ENCODE data around the gene HSD17B12. TPM values are rescaled to one million over a fixed set of nuclear protein-coding genes. Genes with fewer than 3 reads are reported as not detected.

Gene HSD17B12
- total RNA-seq, 1 donor from 2014 or later = 58.3 TPM

DNA sequence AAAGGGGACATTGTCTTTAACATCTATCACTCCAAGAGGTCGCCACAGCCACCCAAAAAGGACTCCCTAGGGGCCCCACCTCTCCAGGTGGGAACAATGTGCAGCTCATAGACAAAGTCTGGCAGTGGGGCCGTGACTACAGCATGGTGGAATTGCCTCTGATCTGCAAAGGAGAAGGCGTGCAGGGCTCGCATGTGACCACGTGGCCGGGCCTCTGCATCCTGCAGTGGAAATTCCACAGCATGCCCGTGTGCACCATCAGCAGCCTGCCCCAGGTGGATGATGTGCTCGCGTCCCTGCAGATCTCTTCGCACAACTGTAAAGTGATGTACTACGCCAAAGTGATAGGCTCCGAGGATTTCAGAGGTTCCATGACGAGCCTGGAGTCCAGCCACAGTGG is 218.6 kb downstream of the HSD17B12 start:
- no peaks in the 10 kb centered on the region for H3K9me3 Mint-ChIP-seq
- DNase-seq (no peak), ATAC-seq (ENCODE audit: low read depth) (no peak)
- intact Hi-C loops (cut with micrococcal nuclease) = no loop called here
- no peaks in the 10 kb centered on the region for H3K4me1 Mint-ChIP-seq
- H3K4me3 Mint-ChIP-seq = no peak overlapping the region
- ChIA-PET CTCF (no interaction called here), POLR2A (no interaction called here)
- peaks cover 86% of the 10 kb centered on the region for H3K36me3 Mint-ChIP-seq (ENCODE audit: low read depth)
- H3K27me3 Mint-ChIP-seq = no peaks in the 10 kb centered on the region
- TF ChIP-seq, protein P1, sequence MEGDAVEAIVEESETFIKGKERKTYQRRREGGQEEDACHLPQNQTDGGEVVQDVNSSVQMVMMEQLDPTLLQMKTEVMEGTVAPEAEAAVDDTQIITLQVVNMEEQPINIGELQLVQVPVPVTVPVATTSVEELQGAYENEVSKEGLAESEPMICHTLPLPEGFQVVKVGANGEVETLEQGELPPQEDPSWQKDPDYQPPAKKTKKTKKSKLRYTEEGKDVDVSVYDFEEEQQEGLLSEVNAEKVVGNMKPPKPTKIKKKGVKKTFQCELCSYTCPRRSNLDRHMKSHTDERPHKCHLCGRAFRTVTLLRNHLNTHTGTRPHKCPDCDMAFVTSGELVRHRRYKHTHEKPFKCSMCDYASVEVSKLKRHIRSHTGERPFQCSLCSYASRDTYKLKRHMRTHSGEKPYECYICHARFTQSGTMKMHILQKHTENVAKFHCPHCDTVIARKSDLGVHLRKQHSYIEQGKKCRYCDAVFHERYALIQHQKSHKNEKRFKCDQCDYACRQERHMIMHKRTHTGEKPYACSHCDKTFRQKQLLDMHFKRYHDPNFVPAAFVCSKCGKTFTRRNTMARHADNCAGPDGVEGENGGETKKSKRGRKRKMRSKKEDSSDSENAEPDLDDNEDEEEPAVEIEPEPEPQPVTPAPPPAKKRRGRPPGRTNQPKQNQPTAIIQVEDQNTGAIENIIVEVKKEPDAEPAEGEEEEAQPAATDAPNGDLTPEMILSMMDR (IDR thresholded peaks at IDR 0.05) = no peak
- no peak overlapping the region for H3K27ac Mint-ChIP-seq

DNA sequence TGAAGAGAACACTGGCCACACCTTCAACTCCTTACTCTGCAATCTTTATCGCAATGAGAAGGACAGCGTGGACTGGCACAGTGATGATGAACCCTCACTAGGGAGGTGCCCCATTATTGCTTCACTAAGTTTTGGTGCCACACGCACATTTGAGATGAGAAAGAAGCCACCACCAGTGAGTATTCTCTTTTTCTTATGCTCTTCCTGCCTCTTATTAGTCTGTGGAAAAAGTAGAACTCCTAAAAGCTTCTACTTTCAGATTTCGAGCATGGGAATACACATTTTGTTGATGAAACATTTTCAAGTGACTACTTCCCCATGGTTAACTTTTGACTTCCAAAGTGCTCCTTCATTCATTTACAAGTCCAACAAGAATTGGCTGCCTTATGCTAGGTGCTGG is 221.0 kb downstream of the HSD17B12 start:
- DNase-seq = no peak
- H3K27me3 Mint-ChIP-seq = no peaks in the 10 kb centered on the region
- intact Hi-C loops (cut with micrococcal nuclease) = no loop called here
- ChIA-PET CTCF (no interaction called here), POLR2A (no interaction called here)
- TF ChIP-seq, protein P1 (IDR thresholded peaks at IDR 0.05) = no peak
- no peak for ATAC-seq (ENCODE audit: low read depth)
- H3K4me3 Mint-ChIP-seq = no peak overlapping the region
- H3K9me3 Mint-ChIP-seq = no peaks in the 10 kb centered on the region
- H3K36me3 Mint-ChIP-seq (ENCODE audit: low read depth) = peaks cover 74% of the 10 kb centered on the region
- H3K4me1 Mint-ChIP-seq = no peaks in the 10 kb centered on the region
- H3K27ac Mint-ChIP-seq = no peak overlapping the region

DNA sequence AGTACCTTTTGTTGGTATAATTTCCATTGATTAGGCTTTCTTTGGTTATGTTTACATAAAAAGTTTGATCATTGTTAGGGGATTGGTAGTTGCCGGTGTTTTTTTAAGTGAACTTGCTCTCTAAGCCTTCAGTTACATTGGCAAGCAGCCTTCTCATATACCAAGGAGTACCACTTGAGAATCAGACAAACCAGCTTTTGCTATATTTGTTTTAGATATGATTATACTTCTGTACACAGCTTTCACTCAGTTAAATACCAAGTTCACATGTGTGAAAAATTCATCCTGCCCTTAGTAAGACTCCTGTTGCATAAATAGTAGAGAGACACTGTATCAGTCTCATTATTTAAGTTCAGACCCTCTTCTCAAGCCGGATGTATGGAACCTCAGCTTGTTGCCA is 222.5 kb downstream of the HSD17B12 start:
- no peak for ATAC-seq (ENCODE audit: low read depth)
- intact Hi-C loops (cut with micrococcal nuclease) = no loop called here
- peaks cover 75% of the 10 kb centered on the region for H3K36me3 Mint-ChIP-seq (ENCODE audit: low read depth)
- peaks cover 8% of the 10 kb centered on the region for H3K4me1 Mint-ChIP-seq
- TF ChIP-seq, protein P1 (IDR thresholded peaks at IDR 0.05) = no peak
- ChIA-PET CTCF (no interaction called here), POLR2A (interaction anchor here (1.1 kb wide), 1 partner anchor 15 kb away, joined by 3 read pairs; no protein-coding TSS in a partner anchor)
- H3K27me3 Mint-ChIP-seq = no peaks in the 10 kb centered on the region
- H3K4me3 Mint-ChIP-seq = no peak overlapping the region
- DNase-seq = no peak
- H3K27ac Mint-ChIP-seq = no peak overlapping the region
- H3K9me3 Mint-ChIP-seq = no peaks in the 10 kb centered on the region

DNA sequence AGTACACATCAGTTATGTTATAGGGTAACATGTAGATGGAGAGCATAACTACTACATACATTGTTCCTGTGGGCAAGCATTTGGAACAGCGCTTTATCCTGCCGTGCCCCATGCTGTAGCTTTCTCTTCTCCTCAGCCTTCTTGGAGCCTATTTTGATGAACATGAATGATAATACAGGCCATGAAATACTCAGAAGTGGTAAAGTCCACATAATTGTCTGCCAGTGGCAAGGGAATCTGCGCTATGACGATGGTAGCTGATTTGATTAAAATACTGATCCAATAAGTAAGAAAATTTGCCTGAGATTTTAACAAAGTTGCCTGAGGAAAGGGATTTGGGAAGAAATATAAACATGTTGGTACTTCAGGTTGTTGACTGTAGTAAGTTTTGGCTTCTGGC is 223.4 kb downstream of the HSD17B12 start:
- intact Hi-C loops (cut with micrococcal nuclease) = no loop called here
- no peak for DNase-seq
- peaks cover 76% of the 10 kb centered on the region for H3K36me3 Mint-ChIP-seq (ENCODE audit: low read depth)
- no peak overlapping the region for H3K4me3 Mint-ChIP-seq
- peaks cover 8% of the 10 kb centered on the region for H3K4me1 Mint-ChIP-seq
- POLR2A ChIA-PET = no interaction called here
- TF ChIP-seq, protein P1 (IDR thresholded peaks at IDR 0.05) = no peak
- ATAC-seq (ENCODE audit: low read depth) = no peak
- H3K9me3 Mint-ChIP-seq = no peaks in the 10 kb centered on the region
- no peak overlapping the region for H3K27ac Mint-ChIP-seq
- CTCF ChIA-PET = no interaction called here
- no peaks in the 10 kb centered on the region for H3K27me3 Mint-ChIP-seq

DNA sequence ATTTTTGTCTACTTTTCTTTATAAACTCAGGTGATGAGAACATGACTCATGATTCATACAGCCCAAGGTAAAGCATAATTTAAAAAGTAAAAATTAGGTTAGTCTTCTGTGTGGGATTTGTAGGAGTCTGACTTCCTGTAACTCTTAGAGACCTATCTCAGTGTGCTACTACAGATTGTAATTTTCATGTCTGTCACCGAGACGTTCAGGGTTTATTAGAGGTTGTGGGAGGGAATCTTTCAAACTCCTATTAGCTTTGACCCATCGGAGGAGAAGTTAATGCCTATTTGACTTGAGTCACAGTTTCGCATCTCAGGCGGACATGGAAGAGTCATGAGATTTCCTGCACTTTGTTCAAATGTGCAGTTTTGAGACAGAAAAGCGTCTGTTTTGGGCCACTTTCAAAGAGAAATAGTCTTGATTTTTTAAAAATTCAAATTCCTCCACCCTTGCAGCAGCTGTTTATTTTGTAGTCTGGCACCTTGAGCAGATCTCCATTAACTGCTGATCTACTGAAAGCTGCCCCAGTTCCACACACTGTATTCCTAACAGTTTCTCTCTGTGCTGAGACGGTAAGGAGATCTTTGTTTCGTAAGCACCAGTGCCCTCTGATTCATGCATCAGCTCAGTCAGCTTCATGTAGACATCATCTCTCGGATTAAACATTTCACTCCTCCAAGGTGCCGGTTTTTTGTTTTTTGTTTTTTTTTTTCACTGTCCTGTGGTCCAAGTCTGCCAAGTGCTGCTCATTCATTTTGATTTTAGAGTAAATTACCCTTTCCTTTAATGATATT is 224.4 kb downstream of the HSD17B12 start:
- POLR2A ChIA-PET = no interaction called here

More for the DNA sequence above, 224.4 kb downstream of the HSD17B12 start:
- intact Hi-C loops (cut with micrococcal nuclease) = no loop called here
- peaks cover 77% of the 10 kb centered on the region for H3K36me3 Mint-ChIP-seq (ENCODE audit: low read depth)
- DNase-seq (no peak), ATAC-seq (ENCODE audit: low read depth) (no peak)
- CTCF ChIA-PET = no interaction called here
- H3K9me3 Mint-ChIP-seq = no peaks in the 10 kb centered on the region
- no peak overlapping the region for H3K27ac Mint-ChIP-seq
- H3K4me3 Mint-ChIP-seq = no peak overlapping the region
- H3K4me1 Mint-ChIP-seq = peaks cover 8% of the 10 kb centered on the region
- TF ChIP-seq, protein P1 (IDR thresholded peaks at IDR 0.05) = no peak
- no peaks in the 10 kb centered on the region for H3K27me3 Mint-ChIP-seq
